NB4 (cell line): ENCODE data around the gene OCSTAMP.

Experiments
- MYC ChIP-seq: IDR thresholded peaks from 2 replicates; pipeline ENCODE4 v1.6.1; 2011; ENCODE audit warnings: low read depth, low read length
- TF ChIP-seq, protein P1 (sequence below): IDR thresholded peaks from one replicate; pipeline ENCODE4 v1.5.1; 2012; ENCODE audit warnings: low read depth, low read length
- TF ChIP-seq, protein P2 (sequence below): IDR thresholded peaks from 2 replicates; pipeline ENCODE4 v1.6.1; 2011; ENCODE audit warnings: low read depth, low read length

DNA sequence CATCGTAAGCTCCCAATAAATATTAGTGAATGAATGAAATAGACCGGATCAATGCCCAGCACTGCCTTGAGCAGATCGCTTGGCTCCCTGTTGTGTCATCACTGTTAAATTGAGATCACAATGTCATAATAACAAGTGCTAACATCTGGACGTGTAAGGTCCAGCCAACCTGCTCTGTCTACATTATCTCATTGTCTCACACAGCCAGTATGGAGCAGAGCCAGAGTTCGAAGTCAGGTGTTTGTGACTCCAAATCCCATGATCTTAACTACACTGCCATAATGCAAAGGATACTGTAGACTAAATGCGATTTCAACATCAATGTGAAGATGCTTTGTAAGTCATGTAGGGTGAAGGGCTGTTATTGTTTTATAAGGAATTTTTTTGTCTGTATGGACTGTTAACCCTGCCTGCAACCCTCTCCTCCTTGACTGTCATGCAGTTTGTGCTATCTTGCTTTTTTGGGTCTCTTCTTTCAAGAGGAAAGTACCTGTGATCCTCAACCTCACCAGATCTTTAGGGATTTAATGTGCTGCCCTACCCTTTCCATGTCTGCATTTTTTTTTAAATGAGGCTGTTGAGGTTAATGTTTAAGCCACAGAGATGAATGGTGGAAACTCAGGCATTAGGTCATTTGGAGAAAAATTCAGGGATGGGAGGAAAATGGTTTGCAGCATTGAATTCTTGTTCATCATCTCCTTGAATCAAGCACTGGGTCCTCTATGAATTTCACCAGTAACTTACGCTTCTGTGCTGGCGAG, 49.0 kb upstream of the OCSTAMP start:
- TF ChIP-seq, protein P1, sequence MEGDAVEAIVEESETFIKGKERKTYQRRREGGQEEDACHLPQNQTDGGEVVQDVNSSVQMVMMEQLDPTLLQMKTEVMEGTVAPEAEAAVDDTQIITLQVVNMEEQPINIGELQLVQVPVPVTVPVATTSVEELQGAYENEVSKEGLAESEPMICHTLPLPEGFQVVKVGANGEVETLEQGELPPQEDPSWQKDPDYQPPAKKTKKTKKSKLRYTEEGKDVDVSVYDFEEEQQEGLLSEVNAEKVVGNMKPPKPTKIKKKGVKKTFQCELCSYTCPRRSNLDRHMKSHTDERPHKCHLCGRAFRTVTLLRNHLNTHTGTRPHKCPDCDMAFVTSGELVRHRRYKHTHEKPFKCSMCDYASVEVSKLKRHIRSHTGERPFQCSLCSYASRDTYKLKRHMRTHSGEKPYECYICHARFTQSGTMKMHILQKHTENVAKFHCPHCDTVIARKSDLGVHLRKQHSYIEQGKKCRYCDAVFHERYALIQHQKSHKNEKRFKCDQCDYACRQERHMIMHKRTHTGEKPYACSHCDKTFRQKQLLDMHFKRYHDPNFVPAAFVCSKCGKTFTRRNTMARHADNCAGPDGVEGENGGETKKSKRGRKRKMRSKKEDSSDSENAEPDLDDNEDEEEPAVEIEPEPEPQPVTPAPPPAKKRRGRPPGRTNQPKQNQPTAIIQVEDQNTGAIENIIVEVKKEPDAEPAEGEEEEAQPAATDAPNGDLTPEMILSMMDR: no peak
- no peak for TF ChIP-seq MYC
- TF ChIP-seq, protein P2, sequence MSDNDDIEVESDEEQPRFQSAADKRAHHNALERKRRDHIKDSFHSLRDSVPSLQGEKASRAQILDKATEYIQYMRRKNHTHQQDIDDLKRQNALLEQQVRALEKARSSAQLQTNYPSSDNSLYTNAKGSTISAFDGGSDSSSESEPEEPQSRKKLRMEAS: no peak
